ENCODE measurements around the gene ECE1.

DNA sequence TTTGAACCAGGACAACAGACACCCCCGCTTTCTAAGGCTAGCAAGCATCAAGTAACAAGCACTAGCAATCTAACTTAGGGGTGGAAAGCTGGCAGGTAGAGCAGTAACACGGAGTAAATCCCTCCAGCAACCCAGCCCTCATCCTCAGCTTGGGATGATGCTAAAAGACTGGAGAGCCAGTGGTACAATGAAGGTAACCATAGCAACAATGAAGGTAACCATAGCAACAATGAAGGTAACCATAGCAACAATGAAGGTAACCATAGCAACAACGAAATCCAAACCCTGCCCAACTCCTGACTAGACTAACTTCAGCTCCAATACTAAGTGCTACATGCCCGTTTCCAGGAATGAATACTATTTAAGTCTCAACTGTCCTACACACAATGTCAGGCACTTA, 91.3 kb downstream of the ECE1 start:
- TF ChIP-seq, protein P1, sequence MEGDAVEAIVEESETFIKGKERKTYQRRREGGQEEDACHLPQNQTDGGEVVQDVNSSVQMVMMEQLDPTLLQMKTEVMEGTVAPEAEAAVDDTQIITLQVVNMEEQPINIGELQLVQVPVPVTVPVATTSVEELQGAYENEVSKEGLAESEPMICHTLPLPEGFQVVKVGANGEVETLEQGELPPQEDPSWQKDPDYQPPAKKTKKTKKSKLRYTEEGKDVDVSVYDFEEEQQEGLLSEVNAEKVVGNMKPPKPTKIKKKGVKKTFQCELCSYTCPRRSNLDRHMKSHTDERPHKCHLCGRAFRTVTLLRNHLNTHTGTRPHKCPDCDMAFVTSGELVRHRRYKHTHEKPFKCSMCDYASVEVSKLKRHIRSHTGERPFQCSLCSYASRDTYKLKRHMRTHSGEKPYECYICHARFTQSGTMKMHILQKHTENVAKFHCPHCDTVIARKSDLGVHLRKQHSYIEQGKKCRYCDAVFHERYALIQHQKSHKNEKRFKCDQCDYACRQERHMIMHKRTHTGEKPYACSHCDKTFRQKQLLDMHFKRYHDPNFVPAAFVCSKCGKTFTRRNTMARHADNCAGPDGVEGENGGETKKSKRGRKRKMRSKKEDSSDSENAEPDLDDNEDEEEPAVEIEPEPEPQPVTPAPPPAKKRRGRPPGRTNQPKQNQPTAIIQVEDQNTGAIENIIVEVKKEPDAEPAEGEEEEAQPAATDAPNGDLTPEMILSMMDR (IDR thresholded peaks at IDR 0.05): no peak
- no peak for TF ChIP-seq POLR2A (IDR thresholded peaks at IDR 0.05)

Measured in heart left ventricle (tissue), 13 donors.